HepG2 (cell line): ENCODE results near the gene ARL4C. TPM values are rescaled to one million over a fixed set of nuclear protein-coding genes. Genes with fewer than 3 reads are reported as not detected.

Source experiments
- ATAC-seq: fragments of 200-7000 bp; cut with Tn5 transposase; 3 replicates; pipeline ENCODE4 v1.9.1; 2020; ENCODE audit warnings: mild to moderate bottlenecking, moderate library complexity
- BruUV-seq: library from RNA; stranded (reverse); fragments of 400-500 nt; replicated peaks from 2 replicates; lab custom pipeline; 2021; lab: Mats Ljungman, UMichigan
- CTCF ChIA-PET: fragments of 300-600 bp; formaldehyde crosslinking; extraction: SDS; loops from one replicate; lab custom pipeline; 2021; ENCODE audit warnings: low total read pairs, inconsistent platforms, low intra/inter-chr PET ratio; lab: Yijun Ruan, JAX
- POLR2A ChIA-PET: fragments of 350-600 bp; sonication (Branson Sonifier 250); formaldehyde crosslinking; loops from one replicate; lab custom pipeline; 2020; ENCODE audit warnings: antibody characterized with exemption, inconsistent platforms; lab: Yijun Ruan, JAX
- DNase-seq: peaks from one replicate; pipeline ENCODE4 v3.0.0-alpha.2; 2015; ENCODE audit warnings: low spot score
- FAIRE-seq: peaks from 3 replicates; lab custom pipeline; 2011; peaks lifted over from hg19 to GRCh38; lab: Jason Lieb, UNC
- H2AFZ ChIP-seq: one replicate; pipeline ENCODE4 v1.6.1; 2011; ENCODE audit warnings: low read length, inconsistent platforms
- H3K27ac ChIP-seq: fragments of 300-600 bp; 3 replicates; pipeline ENCODE4 v1.8.0; 2011; ENCODE audit warnings: mixed run types, mild to moderate bottlenecking, mixed read lengths, low read length, inconsistent platforms; ENCODE audit not compliant: insufficient read depth; ENCODE audit errors: extremely low read length
- H3K27me3 ChIP-seq, 2 experiments: fragments of 200-600 bp in 1 of 2; 2 replicates in 1 of 2; 3 replicates in 1 of 2; pipeline versions ENCODE4 v1.6.0 to v1.8.0; 2011; ENCODE audit warnings: low read length in 2 of 2, mild to moderate bottlenecking in 2 of 2, moderate library complexity in 2 of 2, inconsistent platforms in 1 of 2; ENCODE audit not compliant: insufficient read depth in 2 of 2, control insufficient read depth in 1 of 2
- H3K36me3 ChIP-seq, 2 experiments: fragments of 200-600 bp in 1 of 2; replicated peaks in 1 of 2; 2 replicates in 1 of 2; 3 replicates in 1 of 2; pipeline versions ENCODE4 v1.5.1 to v1.8.0; 2011; ENCODE audit warnings: low read length in 2 of 2, inconsistent platforms in 1 of 2; ENCODE audit not compliant: insufficient read depth in 2 of 2, control insufficient read depth in 1 of 2
- H3K4me1 ChIP-seq: 2 replicates; pipeline ENCODE4 v1.5.1; 2012; ENCODE audit warnings: low read length, inconsistent platforms; ENCODE audit not compliant: insufficient read depth
- H3K4me2 ChIP-seq: 2 replicates; pipeline ENCODE4 v1.6.0; 2011; ENCODE audit warnings: low read depth, low read length, inconsistent platforms
- H3K4me3 ChIP-seq, 3 experiments: fragments of 200-600 bp in 1 of 3; sonication (generic), shearing (Covaris generic) in 1 of 3; replicated peaks in 1 of 3; 2 replicates each; pipeline ENCODE4 v1.5.1; 2011 to 2016; ENCODE audit warnings: low read length in 3 of 3, inconsistent platforms in 2 of 3, low read depth in 2 of 3, mild to moderate bottlenecking in 2 of 3, control low read depth in 1 of 3, mixed read lengths in 1 of 3; ENCODE audit not compliant: insufficient read depth in 1 of 3
- H3K79me2 ChIP-seq: one replicate; pipeline ENCODE4 v1.6.1; 2011; ENCODE audit warnings: low read length, inconsistent platforms; ENCODE audit not compliant: insufficient read depth
- H3K9ac ChIP-seq: 2 replicates; pipeline ENCODE4 v1.6.0; 2011; ENCODE audit warnings: mild to moderate bottlenecking, low read depth, low read length, inconsistent platforms; ENCODE audit not compliant: insufficient read depth
- H3K9me3 ChIP-seq: 2 replicates; pipeline ENCODE4 v1.5.1; 2012; ENCODE audit warnings: mild to moderate bottlenecking, low read length
- H4K20me1 ChIP-seq: 2 replicates; pipeline ENCODE4 v1.6.0; 2011; ENCODE audit warnings: inconsistent platforms, mild to moderate bottlenecking, low read length, moderate library complexity; ENCODE audit not compliant: insufficient read depth
- AGO1 ChIP-seq: fragments of 200-400 bp; formaldehyde crosslinking; IDR thresholded peaks from 2 replicates; pipeline ENCODE4 v1.6.1; 2017; ENCODE audit warnings: mild to moderate bottlenecking, low read depth, low read length, moderate library complexity; ENCODE audit not compliant: poor library complexity, severe bottlenecking
- CEBPB ChIP-seq: IDR thresholded peaks from 2 replicates; pipeline ENCODE4 v1.6.1; 2011; ENCODE audit warnings: low read depth, low read length, improper control_type of control experiment, borderline replicate concordance
- NFE2 ChIP-seq: sonication (generic); formaldehyde crosslinking; IDR thresholded peaks from 2 replicates; pipeline ENCODE4 v1.4.0; 2020; ENCODE audit warnings: missing genetic modification reagents
- REPIN1 ChIP-seq: sonication (generic); formaldehyde crosslinking; IDR thresholded peaks from 2 replicates; pipeline ENCODE4 v1.8.0; 2022; ENCODE audit warnings: missing genetic modification reagents, low read depth, mild to moderate bottlenecking, borderline replicate concordance
- REXO4 ChIP-seq: sonication (generic); formaldehyde crosslinking; IDR thresholded peaks from 2 replicates; pipeline ENCODE4 v1.8.0; 2022; ENCODE audit warnings: missing genetic modification reagents, mild to moderate bottlenecking, borderline replicate concordance
- SIN3B ChIP-seq: fragments of 150-350 bp; IDR thresholded peaks from 2 replicates; pipeline ENCODE4 v1.6.1; 2014; ENCODE audit warnings: low read length
- YEATS4 ChIP-seq: sonication (generic); formaldehyde crosslinking; IDR thresholded peaks from 2 replicates; pipeline ENCODE4 v1.4.0; 2020; ENCODE audit warnings: missing genetic modification reagents, borderline replicate concordance
- WGBS: methylation state at CpG from one replicate; pipeline ENCODE4 v1.1.6; 2017; ENCODE audit warnings: low lambda C conversion rate; 5-methylcytosine and 5-hydroxymethylcytosine counted together
- in situ Hi-C: cut with HindIII; loops from 2 replicates; pipeline ENCODE4 v1.10.0; 2017; ENCODE audit warnings: low pct_unique_long_range_greater_than_20kb; ENCODE audit not compliant: extremely low pct_ligation_motif_present
- intact Hi-C: fragments of 100-400 bp; cut with micrococcal nuclease; formaldehyde crosslinking; loops from one replicate; pipeline ENCODE4 v1.10.0; 2022; ENCODE audit not compliant: unreplicated experiment
- polyA plus RNA-seq, 8 experiments: library from polyadenylated mRNA; depleted of rRNA in 3 of 8; stranded (reverse) in 7 of 8; unstranded in 1 of 8; fragments of >200 nt; fragmentation: Illumina TruSeq in 4 of 8; extraction: Trizol in 4 of 8; gene quantifications; 2 replicates each; pipeline versions ENCODE4 v1.2.1 to v1.2.3, GENCODE V29; 2011 to 2016; ENCODE audit warnings: low read depth in 4 of 8, missing spikeins in 1 of 8, mixed read lengths in 1 of 8; ENCODE audit not compliant: insufficient read depth in 1 of 8
- total RNA-seq, 5 experiments: library from RNA; depleted of rRNA; stranded (reverse); fragments of >200 nt; fragmentation: Illumina TruSeq; extraction: Trizol; gene quantifications; 2 replicates each; pipeline ENCODE4 v1.2.3, GENCODE V29; 2016; ENCODE audit warnings: low read depth in 1 of 5
- TF ChIP-seq, protein P1 (sequence below): sonication (generic); formaldehyde crosslinking; IDR thresholded peaks from 2 replicates; pipeline ENCODE4 v1.4.0; 2020; ENCODE audit warnings: missing genetic modification reagents
- TF ChIP-seq, protein P2 (sequence below): sonication (generic); formaldehyde crosslinking; IDR thresholded peaks from 2 replicates; pipeline ENCODE4 v1.8.1; 2023; ENCODE audit warnings: missing genetic modification reagents, inconsistent platforms, borderline replicate concordance
- TF ChIP-seq, protein P3 (sequence below): sonication (generic); formaldehyde crosslinking; IDR thresholded peaks from 2 replicates; pipeline ENCODE4 v1.8.0; 2022; ENCODE audit warnings: mild to moderate bottlenecking, missing genetic modification reagents
- TF ChIP-seq, protein P4 (sequence below): sonication (generic); formaldehyde crosslinking; IDR thresholded peaks from 2 replicates; pipeline ENCODE4 v1.9.0; 2021; ENCODE audit warnings: missing genetic modification reagents, borderline replicate concordance

ARL4C gene
- total and polyA plus RNA-seq, 2 of the 13 experiments (the other 11 are each of a cell fraction or from before 2014, with no cell fraction given): 0.07 to 0.15 TPM

DNA sequence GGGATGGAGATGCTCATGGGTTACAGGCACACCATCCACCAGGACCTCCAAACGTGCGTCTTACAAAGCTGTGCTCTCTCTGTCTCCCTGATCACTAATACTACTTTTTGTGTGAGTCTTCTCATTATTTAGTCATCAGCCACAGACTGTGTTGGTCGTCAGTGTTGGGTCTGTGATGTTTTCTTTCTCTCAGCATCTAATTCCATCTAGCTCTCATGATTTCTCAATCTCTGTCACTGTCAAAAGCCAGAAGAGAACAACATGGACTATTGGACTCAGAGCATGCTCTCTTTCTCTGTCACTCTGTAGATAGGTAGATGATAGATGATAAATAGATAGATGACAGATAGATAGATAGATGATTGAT is 6.0 kb upstream of the ARL4C start:
- BruUV-seq: no TSS peak
- peaks cover 2 to 4% of the 10 kb centered on the region in 2 experiments; a peak in 2 of 5 replicates for H3K27me3 ChIP-seq
- intact Hi-C loops (no loop called here), in situ Hi-C loops (no loop called here)
- H3K27ac ChIP-seq: no peak overlapping the region
- H3K4me1 ChIP-seq: no peaks in the 10 kb centered on the region
- ChIA-PET POLR2A (no interaction called here), CTCF (no interaction called here)
- H3K36me3 ChIP-seq: no peaks in the 10 kb centered on the region
- TF ChIP-seq CEBPB (no peak), REXO4 (no peak)
- TF ChIP-seq, protein P1, sequence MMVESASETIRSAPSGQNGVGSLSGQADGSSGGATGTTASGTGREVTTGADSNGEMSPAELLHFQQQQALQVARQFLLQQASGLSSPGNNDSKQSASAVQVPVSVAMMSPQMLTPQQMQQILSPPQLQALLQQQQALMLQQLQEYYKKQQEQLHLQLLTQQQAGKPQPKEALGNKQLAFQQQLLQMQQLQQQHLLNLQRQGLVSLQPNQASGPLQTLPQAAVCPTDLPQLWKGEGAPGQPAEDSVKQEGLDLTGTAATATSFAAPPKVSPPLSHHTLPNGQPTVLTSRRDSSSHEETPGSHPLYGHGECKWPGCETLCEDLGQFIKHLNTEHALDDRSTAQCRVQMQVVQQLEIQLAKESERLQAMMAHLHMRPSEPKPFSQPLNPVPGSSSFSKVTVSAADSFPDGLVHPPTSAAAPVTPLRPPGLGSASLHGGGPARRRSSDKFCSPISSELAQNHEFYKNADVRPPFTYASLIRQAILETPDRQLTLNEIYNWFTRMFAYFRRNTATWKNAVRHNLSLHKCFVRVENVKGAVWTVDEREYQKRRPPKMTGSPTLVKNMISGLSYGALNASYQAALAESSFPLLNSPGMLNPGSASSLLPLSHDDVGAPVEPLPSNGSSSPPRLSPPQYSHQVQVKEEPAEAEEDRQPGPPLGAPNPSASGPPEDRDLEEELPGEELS: no peak
- TF ChIP-seq, protein P2, sequence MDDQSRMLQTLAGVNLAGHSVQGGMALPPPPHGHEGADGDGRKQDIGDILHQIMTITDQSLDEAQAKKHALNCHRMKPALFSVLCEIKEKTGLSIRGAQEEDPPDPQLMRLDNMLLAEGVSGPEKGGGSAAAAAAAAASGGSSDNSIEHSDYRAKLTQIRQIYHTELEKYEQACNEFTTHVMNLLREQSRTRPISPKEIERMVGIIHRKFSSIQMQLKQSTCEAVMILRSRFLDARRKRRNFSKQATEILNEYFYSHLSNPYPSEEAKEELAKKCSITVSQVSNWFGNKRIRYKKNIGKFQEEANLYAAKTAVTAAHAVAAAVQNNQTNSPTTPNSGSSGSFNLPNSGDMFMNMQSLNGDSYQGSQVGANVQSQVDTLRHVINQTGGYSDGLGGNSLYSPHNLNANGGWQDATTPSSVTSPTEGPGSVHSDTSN (CRISPR knock-in tag): no peak
- DNase-seq: no peak
- ATAC-seq: no peak
- no peaks in the 10 kb centered on the region for H4K20me1 ChIP-seq
- no peak overlapping the region for H3K4me2 ChIP-seq
- 34% methylated on average over 3 of the region's 3 CpGs for WGBS
- H3K4me3 ChIP-seq: no peak overlapping the region
- no peaks in the 10 kb centered on the region for H3K79me2 ChIP-seq
- no peak for FAIRE-seq
- H3K9me3 ChIP-seq: no peaks in the 10 kb centered on the region
- H2AFZ ChIP-seq: no peak overlapping the region
- H3K9ac ChIP-seq: no peak overlapping the region

DNA sequence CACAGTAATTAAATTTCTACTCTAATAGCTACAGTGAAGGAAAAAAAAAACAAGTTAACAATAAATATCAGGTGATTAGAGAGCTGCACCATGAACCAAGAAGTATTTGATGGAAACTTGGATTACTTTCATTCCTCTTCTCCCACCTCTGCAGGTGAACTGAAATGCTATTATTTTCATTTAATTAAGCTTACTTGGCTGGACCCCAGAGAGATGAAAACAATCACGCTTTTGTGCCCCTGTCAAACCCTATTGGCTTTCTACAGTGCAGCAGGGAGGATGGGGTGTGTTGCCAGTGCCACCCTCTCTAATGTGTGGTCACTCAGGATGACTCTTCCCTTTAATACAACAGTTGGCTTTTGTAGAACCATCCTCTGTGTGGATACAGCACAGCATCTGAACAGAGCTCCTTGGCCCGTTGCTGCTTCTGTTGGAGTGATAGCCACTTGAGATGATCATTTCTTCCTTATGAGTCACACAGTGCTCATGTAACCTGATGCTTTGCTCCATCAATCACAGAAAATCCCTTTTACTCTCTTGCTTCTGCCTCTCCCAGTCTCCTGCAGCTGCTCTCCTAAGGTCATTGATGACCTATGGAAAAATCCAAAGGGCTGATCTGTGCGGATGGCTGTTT is 5.5 kb upstream of the ARL4C start:
- in situ Hi-C loops (no loop called here), intact Hi-C loops (no loop called here)
- Histone ChIP-seq H3K9me3 (no peaks in the 10 kb centered on the region), H3K79me2 (no peaks in the 10 kb centered on the region), H3K4me2 (no peak overlapping the region), H3K4me1 (no peaks in the 10 kb centered on the region), H3K4me3 (no peak overlapping the region), H3K9ac (no peak overlapping the region), H3K27ac (no peak overlapping the region), H2AFZ (no peak overlapping the region), H4K20me1 (no peaks in the 10 kb centered on the region), H3K27me3 (peaks cover 2 to 4% of the 10 kb centered on the region in 2 experiments; a peak in 2 of 5 replicates), H3K36me3 (no peaks in the 10 kb centered on the region)
- ATAC-seq (no peak), DNase-seq (no peak), FAIRE-seq (no peak)
- WGBS: 11% methylated on average over 3 of the region's 3 CpGs
- POLR2A ChIA-PET: no interaction called here
- CTCF ChIA-PET: no interaction called here
- BruUV-seq: no TSS peak
- TF ChIP-seq YEATS4 (CRISPR knock-in tag): no peak
- TF ChIP-seq, protein P3, sequence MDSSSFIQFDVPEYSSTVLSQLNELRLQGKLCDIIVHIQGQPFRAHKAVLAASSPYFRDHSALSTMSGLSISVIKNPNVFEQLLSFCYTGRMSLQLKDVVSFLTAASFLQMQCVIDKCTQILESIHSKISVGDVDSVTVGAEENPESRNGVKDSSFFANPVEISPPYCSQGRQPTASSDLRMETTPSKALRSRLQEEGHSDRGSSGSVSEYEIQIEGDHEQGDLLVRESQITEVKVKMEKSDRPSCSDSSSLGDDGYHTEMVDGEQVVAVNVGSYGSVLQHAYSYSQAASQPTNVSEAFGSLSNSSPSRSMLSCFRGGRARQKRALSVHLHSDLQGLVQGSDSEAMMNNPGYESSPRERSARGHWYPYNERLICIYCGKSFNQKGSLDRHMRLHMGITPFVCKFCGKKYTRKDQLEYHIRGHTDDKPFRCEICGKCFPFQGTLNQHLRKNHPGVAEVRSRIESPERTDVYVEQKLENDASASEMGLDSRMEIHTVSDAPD (CRISPR knock-in tag): no peak
- TF ChIP-seq, protein P4, sequence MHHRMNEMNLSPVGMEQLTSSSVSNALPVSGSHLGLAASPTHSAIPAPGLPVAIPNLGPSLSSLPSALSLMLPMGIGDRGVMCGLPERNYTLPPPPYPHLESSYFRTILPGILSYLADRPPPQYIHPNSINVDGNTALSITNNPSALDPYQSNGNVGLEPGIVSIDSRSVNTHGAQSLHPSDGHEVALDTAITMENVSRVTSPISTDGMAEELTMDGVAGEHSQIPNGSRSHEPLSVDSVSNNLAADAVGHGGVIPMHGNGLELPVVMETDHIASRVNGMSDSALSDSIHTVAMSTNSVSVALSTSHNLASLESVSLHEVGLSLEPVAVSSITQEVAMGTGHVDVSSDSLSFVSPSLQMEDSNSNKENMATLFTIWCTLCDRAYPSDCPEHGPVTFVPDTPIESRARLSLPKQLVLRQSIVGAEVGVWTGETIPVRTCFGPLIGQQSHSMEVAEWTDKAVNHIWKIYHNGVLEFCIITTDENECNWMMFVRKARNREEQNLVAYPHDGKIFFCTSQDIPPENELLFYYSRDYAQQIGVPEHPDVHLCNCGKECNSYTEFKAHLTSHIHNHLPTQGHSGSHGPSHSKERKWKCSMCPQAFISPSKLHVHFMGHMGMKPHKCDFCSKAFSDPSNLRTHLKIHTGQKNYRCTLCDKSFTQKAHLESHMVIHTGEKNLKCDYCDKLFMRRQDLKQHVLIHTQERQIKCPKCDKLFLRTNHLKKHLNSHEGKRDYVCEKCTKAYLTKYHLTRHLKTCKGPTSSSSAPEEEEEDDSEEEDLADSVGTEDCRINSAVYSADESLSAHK (CRISPR knock-in tag): no peak
- no peak for TF ChIP-seq REPIN1 (CRISPR knock-in tag)
- TF ChIP-seq SIN3B: no peak
- no peak for TF ChIP-seq AGO1
- no peak for TF ChIP-seq NFE2 (CRISPR knock-in tag)
